ENCODE data around the gene VSIG10L2. TPM values are rescaled to one million over a fixed set of nuclear protein-coding genes. Genes with fewer than 3 reads are reported as not detected.

The VSIG10L2 gene
- not detected for total RNA-seq
- polyA plus RNA-seq (ENCODE audit: insufficient read depth, low read depth, low replicate concordance), result not detected
- long read RNA-seq, donor 1, result 0 reads
- long read RNA-seq, donor 2, result 0 reads
- long read RNA-seq, donor 3, result 0 reads
- long read RNA-seq, donor 4, result 0 reads
- long read RNA-seq, donor 5, result 0 reads
- long read RNA-seq, donor 6, result 0 reads
- long read RNA-seq, donor 7, partial matches to known transcripts, result 0 of 1 reads
- long read RNA-seq, donor 7, other reads (novel, unspliced or antisense), result 1 of 1 reads
- long read RNA-seq, donor 8, result 0 reads
- long read RNA-seq, donor 9, result 0 reads
- long read RNA-seq, donor 10, result 0 reads

DNA sequence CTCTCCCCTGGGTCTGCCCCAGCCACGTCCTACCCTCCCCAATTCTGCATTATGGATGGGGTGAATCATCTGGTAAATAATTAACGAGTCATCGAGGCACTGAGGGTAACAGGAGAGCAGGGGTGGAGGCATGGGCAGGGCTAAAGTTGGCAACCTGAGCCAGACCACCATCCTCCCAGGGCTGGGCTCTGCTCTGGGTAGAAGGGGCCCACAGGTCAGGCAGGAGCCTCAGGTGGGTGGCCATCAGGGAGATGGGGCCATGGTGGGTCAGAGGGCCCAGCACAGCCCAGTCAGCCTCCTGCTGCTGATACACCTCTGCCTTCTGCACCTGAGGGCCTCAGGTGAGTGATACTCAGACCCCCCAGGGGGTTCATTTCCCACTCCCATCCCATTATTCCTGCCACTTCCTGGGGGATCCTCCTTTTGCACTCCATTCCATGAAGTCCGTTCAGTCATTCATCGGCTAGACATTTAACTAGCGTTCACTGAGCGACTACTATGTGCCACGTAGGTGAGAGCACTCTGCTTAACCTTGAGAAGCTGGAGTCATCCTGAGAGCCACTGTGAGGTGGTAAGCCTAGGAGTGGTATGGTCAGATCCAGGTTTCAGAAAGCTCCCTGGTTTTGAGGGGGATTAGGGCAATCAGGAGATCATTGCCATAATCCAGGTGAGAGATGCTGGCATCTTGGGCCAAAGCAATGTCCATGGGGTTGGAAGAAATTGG lies at the start of gene VSIG10L2:
TSS of gene VSIG10L2 (plus strand) at position 248 of the 724 bp plus-strand sequence. CDS start at position 260, 12 bp downstream.
- Histone ChIP-seq H3K4me1 (ENCODE audit: control insufficient read depth in 2 of 3, insufficient read depth in 2 of 3, low read depth in 1 of 3, low read length in 3 of 3) (no peaks in the 10 kb centered on the region), H3K9ac (ENCODE audit: low read length in 3 of 3) (no peak within 1 kb of the TSS), H3K27me3 (ENCODE audit: control insufficient read depth, insufficient read depth, low read length) (no peaks in the 10 kb centered on the region), H3K9me3 (ENCODE audit: control insufficient read depth in 2 of 3, insufficient read depth in 1 of 3, low read length in 3 of 3) (no peaks in the 10 kb centered on the region), H3K4me3 (ENCODE audit: low read length in 3 of 3) (no peak within 1 kb of the TSS), H3K36me3 (ENCODE audit: control insufficient read depth in 2 of 3, insufficient read depth in 3 of 3, low read length in 3 of 3) (no peaks in the 10 kb centered on the region), H3K27ac (ENCODE audit: low read depth in 2 of 2, low read length in 2 of 2) (no peak within 1 kb of the TSS)
- DNase-seq (no peak), FAIRE-seq (no peak)
- intact Hi-C loops (cut with DNase I), result no loop called here
- TF ChIP-seq, protein P1, sequence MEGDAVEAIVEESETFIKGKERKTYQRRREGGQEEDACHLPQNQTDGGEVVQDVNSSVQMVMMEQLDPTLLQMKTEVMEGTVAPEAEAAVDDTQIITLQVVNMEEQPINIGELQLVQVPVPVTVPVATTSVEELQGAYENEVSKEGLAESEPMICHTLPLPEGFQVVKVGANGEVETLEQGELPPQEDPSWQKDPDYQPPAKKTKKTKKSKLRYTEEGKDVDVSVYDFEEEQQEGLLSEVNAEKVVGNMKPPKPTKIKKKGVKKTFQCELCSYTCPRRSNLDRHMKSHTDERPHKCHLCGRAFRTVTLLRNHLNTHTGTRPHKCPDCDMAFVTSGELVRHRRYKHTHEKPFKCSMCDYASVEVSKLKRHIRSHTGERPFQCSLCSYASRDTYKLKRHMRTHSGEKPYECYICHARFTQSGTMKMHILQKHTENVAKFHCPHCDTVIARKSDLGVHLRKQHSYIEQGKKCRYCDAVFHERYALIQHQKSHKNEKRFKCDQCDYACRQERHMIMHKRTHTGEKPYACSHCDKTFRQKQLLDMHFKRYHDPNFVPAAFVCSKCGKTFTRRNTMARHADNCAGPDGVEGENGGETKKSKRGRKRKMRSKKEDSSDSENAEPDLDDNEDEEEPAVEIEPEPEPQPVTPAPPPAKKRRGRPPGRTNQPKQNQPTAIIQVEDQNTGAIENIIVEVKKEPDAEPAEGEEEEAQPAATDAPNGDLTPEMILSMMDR (IDR thresholded peaks at IDR 0.05; ENCODE audit: borderline replicate concordance, extremely low read depth, insufficient read depth), result no peak

DNA sequence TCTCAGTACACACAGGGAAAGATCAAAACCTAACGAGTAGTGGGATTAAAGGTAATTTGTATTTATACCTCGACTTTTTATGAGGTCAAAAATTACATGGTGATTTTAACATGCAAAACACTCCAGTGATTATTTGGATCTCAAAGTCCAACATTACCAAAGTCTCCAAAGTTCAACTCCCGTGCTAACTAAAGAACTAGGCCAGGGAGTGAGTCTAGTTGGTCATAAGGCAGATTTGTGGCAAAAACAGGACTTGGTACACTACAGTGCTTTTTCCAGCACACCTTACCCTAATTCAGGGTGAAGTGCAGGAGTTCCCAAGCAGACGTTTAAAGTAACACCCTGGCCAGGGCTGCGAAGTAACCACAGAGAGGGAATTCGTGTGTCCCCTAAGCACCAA lies 44.0 kb upstream of the VSIG10L2 start:
- H3K9ac ChIP-seq (ENCODE audit: low read length in 3 of 3), result no peak overlapping the region
- DNase-seq, result no peak
- TF ChIP-seq, protein P1 (IDR thresholded peaks at IDR 0.05; ENCODE audit: borderline replicate concordance, extremely low read depth, insufficient read depth), result no peak
- no peak overlapping the region for H3K27ac ChIP-seq (ENCODE audit: low read depth in 2 of 2, low read length in 2 of 2)
- H3K9me3 ChIP-seq (ENCODE audit: control insufficient read depth in 2 of 3, insufficient read depth in 1 of 3, low read length in 3 of 3), result no peaks in the 10 kb centered on the region
- H3K27me3 ChIP-seq (ENCODE audit: control insufficient read depth, insufficient read depth, low read length), result no peaks in the 10 kb centered on the region
- H3K36me3 ChIP-seq (ENCODE audit: control insufficient read depth in 2 of 3, insufficient read depth in 3 of 3, low read length in 3 of 3), result no peaks in the 10 kb centered on the region
- FAIRE-seq, result no peak
- H3K4me1 ChIP-seq (ENCODE audit: control insufficient read depth in 2 of 3, insufficient read depth in 2 of 3, low read depth in 1 of 3, low read length in 3 of 3), result peaks cover 2 to 6% (median 4%) of the 10 kb centered on the region in 3 donors
- H3K4me3 ChIP-seq (ENCODE audit: low read length in 3 of 3), result peak overlapping the region in 1 of 3 donors; percentile 94
- intact Hi-C loops (cut with DNase I), result no loop called here

DNA sequence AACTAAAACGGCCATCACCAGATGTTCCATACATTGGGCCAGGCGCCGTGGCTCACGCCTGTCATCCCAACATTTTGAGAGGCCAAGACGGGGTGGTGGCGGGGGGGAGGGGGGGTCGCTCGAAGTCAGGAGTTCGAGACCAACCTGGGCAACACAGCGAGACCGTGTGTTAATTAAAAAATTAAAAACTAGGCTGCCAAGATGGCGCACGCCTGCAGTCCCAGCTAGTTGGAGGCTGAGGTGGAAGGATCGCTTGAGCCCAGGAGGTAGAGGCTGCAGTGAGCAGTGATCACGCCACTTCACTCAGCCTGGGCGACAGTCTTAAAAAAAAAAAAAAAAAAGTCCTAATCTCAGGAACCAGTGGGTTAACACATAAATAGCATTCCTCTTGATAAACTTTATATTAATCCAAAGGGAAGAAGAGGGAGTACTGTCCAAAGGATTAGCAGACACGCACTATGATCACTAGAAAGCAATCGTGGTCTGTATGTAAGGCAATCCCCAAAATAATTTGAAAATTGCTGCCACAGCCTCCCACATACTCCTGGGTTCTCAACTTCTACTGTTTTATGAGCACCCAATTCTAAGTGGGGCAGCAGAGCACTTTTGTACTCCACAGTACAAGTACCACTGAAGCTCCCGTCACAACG lies 43.4 kb upstream of the VSIG10L2 start:
- Histone ChIP-seq H3K9ac (ENCODE audit: low read length in 3 of 3) (peak overlapping the region; percentile 67 to 99 (median 90)), H3K9me3 (ENCODE audit: control insufficient read depth in 2 of 3, insufficient read depth in 1 of 3, low read length in 3 of 3) (no peaks in the 10 kb centered on the region), H3K4me3 (ENCODE audit: low read length in 3 of 3) (peak overlapping the region; percentile 94 to 100 (median 98)), H3K27me3 (ENCODE audit: control insufficient read depth, insufficient read depth, low read length) (no peaks in the 10 kb centered on the region), H3K36me3 (ENCODE audit: control insufficient read depth in 2 of 3, insufficient read depth in 3 of 3, low read length in 3 of 3) (no peaks in the 10 kb centered on the region), H3K4me1 (ENCODE audit: control insufficient read depth in 2 of 3, insufficient read depth in 2 of 3, low read depth in 1 of 3, low read length in 3 of 3) (peaks cover 2 to 6% (median 4%) of the 10 kb centered on the region in 3 donors), H3K27ac (ENCODE audit: low read depth in 2 of 2, low read length in 2 of 2) (peak overlapping the region; percentile 54 to 76)
- TF ChIP-seq, protein P1 (IDR thresholded peaks at IDR 0.05; ENCODE audit: borderline replicate concordance, extremely low read depth, insufficient read depth), result no peak
- DNase-seq (peak in 1 of 5 donors; percentile 67), FAIRE-seq (no peak)
- intact Hi-C loops (cut with DNase I), result no loop called here

Data from kidney (tissue), 22 donors.